ENCODE measurements around the gene IL4I1. TPM values are rescaled to one million over a fixed set of nuclear protein-coding genes. Genes with fewer than 3 reads are reported as not detected.

Gene IL4I1
- total and polyA plus RNA-seq, 2 of the 8 experiments (the other 6 are each of a cell fraction or from before 2014, with no cell fraction given), result 0.41 to 0.76 TPM

DNA sequence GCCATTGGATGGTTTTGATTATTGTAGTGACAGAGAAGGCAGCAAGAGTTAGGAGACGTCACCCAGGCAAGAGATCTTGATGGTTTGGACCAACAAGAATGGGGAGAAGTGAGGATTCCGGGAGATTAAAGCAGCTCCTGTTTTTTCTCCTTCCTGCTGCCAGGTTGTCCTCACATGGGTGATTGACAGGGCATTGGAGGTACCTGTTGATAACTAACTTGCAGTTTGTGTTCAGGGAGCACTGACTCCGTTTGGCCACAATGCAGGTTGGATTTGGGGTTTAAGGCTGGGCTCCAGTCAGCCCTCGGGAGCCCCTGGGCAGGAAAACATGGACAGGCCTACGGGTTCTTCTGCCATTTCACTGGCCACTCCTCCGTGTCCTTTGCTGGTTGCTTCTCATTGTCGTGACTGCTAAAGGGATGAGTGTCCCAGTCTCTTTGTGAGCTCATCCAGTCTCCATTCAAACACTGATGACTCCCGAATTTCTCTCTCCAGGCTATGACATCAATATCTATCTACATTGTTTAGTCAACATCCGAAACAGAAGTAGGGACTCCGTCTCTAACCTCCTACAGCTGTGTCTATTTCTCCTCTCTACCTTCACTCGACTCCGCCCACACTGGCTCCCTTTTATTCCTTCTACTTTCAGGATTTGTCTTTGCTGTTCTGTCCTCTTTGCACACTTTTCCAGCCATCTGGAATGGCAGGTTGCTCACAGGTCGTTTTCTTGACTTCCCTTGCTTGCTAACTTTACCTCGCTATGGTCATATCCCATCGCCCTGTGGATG, 47.1 kb downstream of the IL4I1 start:
- Histone ChIP-seq H3K36me3 (ENCODE audit: control insufficient read depth in 2 of 4, insufficient read depth in 4 of 4, low read length in 3 of 4) (peaks cover 0 to 10% (median 4%) of the 10 kb centered on the region in 4 experiments; a peak in 3 of 8 replicates), H4K91ac (replicated peaks; ENCODE audit: insufficient read length, low read length) (no peak overlapping the region), H3K23me2 (ENCODE audit: low read depth, low read length) (peaks cover 10% of the 10 kb centered on the region; the same call in 1 of the 2 replicates), H2BK15ac (ENCODE audit: low read length) (no peak overlapping the region), H2BK5ac (ENCODE audit: low read depth, low read length) (no peak overlapping the region), H3K56ac (replicated peaks; ENCODE audit: insufficient read length, low read depth, low read length) (no peak overlapping the region), H3K23ac (ENCODE audit: insufficient read length) (no peak overlapping the region), H3K9me3 (ENCODE audit: insufficient read depth in 2 of 2, low read depth in 1 of 2, low read length in 1 of 2) (no peaks in the 10 kb centered on the region), H3K4me1 (replicated peaks in 1 of 4; ENCODE audit: control insufficient read depth in 3 of 4, insufficient read depth in 4 of 4, low read length in 3 of 4) (peaks cover 3 to 9% (median 6%) of the 10 kb centered on the region in 4 experiments), H2AK5ac (ENCODE audit: low read depth, low read length) (peak overlapping the region; percentile 93; the same call in 1 of the 2 replicates), H3K4ac (replicated peaks; ENCODE audit: insufficient read length, low read depth, low read length) (no peak overlapping the region), H2BK120ac (replicated peaks; ENCODE audit: low read depth, low read length) (no peak overlapping the region), H3K27me3 (replicated peaks in 1 of 4; ENCODE audit: control insufficient read depth in 3 of 4, extremely low read depth in 1 of 4, insufficient read depth in 3 of 4, low read length in 3 of 4) (no peaks in the 10 kb centered on the region; a peak in 1 of 7 replicates), H2BK20ac (ENCODE audit: low read length) (no peak overlapping the region), H3K14ac (ENCODE audit: insufficient read length) (no peak overlapping the region), H3K4me2 (ENCODE audit: insufficient read depth in 1 of 2, low read depth in 2 of 2, low read length in 2 of 2) (peak overlapping the region; percentile 72 to 74), H3K9ac (replicated peaks in 1 of 4; ENCODE audit: extremely low read depth in 1 of 4, low read depth in 3 of 4, low read length in 3 of 4) (peak overlapping the region in 1 of 4 experiments; percentile 68; a peak in 3 of 7 replicates), H3K79me2 (ENCODE audit: control insufficient read depth in 1 of 2, insufficient read depth in 2 of 2, low read length in 2 of 2) (peaks cover 17 to 28% of the 10 kb centered on the region in 2 experiments), H3K27ac (ENCODE audit: low read depth, low read length) (no peak overlapping the region), H2BK12ac (ENCODE audit: low read depth, low read length) (0 out of 2 replicates have a peak overlapping the region, but pooled peaks have one; percentile 60), H3K4me3 (ENCODE audit: extremely low read depth in 1 of 4, insufficient read depth in 2 of 4, low read depth in 3 of 4, low read length in 4 of 4) (peak overlapping the region; percentile 64 to 88 (median 80); a peak in 7 of 8 replicates), H4K5ac (ENCODE audit: insufficient read length, low read depth, low read length) (no peak overlapping the region), H3K79me1 (ENCODE audit: low read depth, low read length) (peaks cover 18% of the 10 kb centered on the region), H3K18ac (ENCODE audit: extremely low read depth, low read length) (no peak overlapping the region), H4K8ac (ENCODE audit: extremely low read depth, insufficient read depth, low read length) (no peak overlapping the region), H2AFZ (ENCODE audit: low read length) (no peak overlapping the region), H4K20me1 (replicated peaks in 1 of 2; ENCODE audit: control insufficient read depth in 1 of 2, insufficient read depth in 2 of 2, low read length in 2 of 2) (peaks cover 19 to 26% of the 10 kb centered on the region in 2 experiments)
- WGBS, 2 experiments (ENCODE audit: extremely low coverage in 1 of 2, insufficient coverage in 1 of 2, insufficient read length in 1 of 2, insufficient replicate concordance in 2 of 2, low coverage in 1 of 2, low lambda C conversion rate in 2 of 2, missing lambda C conversion rate in 1 of 2), result 87% methylated on average over 15 of the region's 15 CpGs; no CpG with 5 or more reads in 1 of the 2 experiments
- TF ChIP-seq TAF7 (optimal IDR thresholded peaks at IDR 0.05; ENCODE audit: borderline replicate concordance, low read depth, low read length) (no peak), CTBP2 (IDR thresholded peaks at IDR 0.05; ENCODE audit: borderline replicate concordance, insufficient read depth, insufficient read length, low read length) (no peak), RAD21 (IDR thresholded peaks at IDR 0.05 in 1 of 2, conservative IDR thresholded peaks at IDR 0.05 in 1 of 2; ENCODE audit: low read depth in 2 of 2, low read length in 2 of 2) (no peak), CHD1 (IDR thresholded peaks at IDR 0.05; ENCODE audit: low read depth, low read length) (no peak), KDM1A (IDR thresholded peaks at IDR 0.05; ENCODE audit: borderline replicate concordance, low read length) (no peak), POU5F1 (IDR thresholded peaks at IDR 0.05; ENCODE audit: low read depth, low read length) (no peak)
- DNase-seq (ENCODE audit: low read depth in 1 of 2, low spot score in 2 of 2) (no peak), FAIRE-seq (no peak)
- CTCF ChIA-PET (ENCODE audit: partially characterized antibody), result interaction anchor here (0.6 to 1.8 kb wide), 6 partner anchors 8 to 160 kb away, joined by 3 to 7 read pairs (median 4); partner anchors contain the start of gene ADM5
- POLR2A ChIA-PET (ENCODE audit: partially characterized antibody), result interaction anchor here (0.7 to 12.4 kb wide), 18 partner anchors 9 to 165 kb away, joined by 3 to 247 read pairs (median 6); partner anchors contain the start of genes ADM5, AKT1S1, AP2A1 and CPT1C

Measured in H1 (cell line).